Panc1 (cell line): ENCODE results near the gene VN1R2.
"Not testable (repeated sequence)": the region's sequence is repeated elsewhere in the genome, so short reads cannot be mapped to it uniquely, and the experiment has no call there.

ENCODE experiments used
- CTCF ChIP-seq: fragments of 450-650 bp; IDR thresholded peaks from 2 replicates; pipeline ENCODE4 v1.5.1; 2017; ENCODE audit warnings: mild to moderate bottlenecking
- POLR2AphosphoS5 ChIP-seq: IDR thresholded peaks from 2 replicates; pipeline ENCODE4 v1.6.1; 2012; ENCODE audit warnings: mild to moderate bottlenecking, low read depth, low read length, moderate library complexity
- REST ChIP-seq, 2 experiments: IDR thresholded peaks; 2 replicates each; pipeline ENCODE4 v1.6.1; 2011 to 2012; ENCODE audit warnings: low read depth in 2 of 2, control low read depth in 1 of 2, low read length in 1 of 2, mild to moderate bottlenecking in 1 of 2, moderate library complexity in 1 of 2; ENCODE audit not compliant: insufficient read depth in 1 of 2

- not testable (repeated sequence) for TF ChIP-seq CTCF; POLR2AphosphoS5; REST (IDR thresholded peaks at IDR 0.05; ENCODE audit: insufficient read depth in 1 of 2, low read depth in 2 of 2, low read length in 1 of 2)
These were observed 35.4 kb upstream of the VN1R2 start for GRCh38 chr19:53222716-53223115.
